ENCODE data around the gene USP49.

GRCh38 chr6:41747256-41748101 lies 147.7 kb downstream of the USP49 start, which contains the start of gene PGC:
- TF ChIP-seq CTCF (conservative IDR thresholded peaks at IDR 0.05 in 1 of 2, IDR thresholded peaks at IDR 0.05 in 1 of 2; ENCODE audit: low read depth in 1 of 2, low read length in 2 of 2) (no peak), EZH2 (IDR thresholded peaks at IDR 0.05; ENCODE audit: low read length, missing control alignments) (no peak)

All from fibroblast of lung (primary cell).